Natural killer cell (primary cell): Measurements from ENCODE around the gene MAST4. TPM values are rescaled to one million over a fixed set of nuclear protein-coding genes. Genes with fewer than 3 reads are reported as not detected.

ENCODE experiments used
- ATAC-seq, 3 donors: fragments of 150-1000 bp in 2 of 3; fragments of 200-7000 bp in 1 of 3; cut with Tn5 transposase; 1 replicate in 1 of 3; 2 replicates in 2 of 3; pipeline ENCODE4 v1.10.0; 2021; ENCODE audit warnings: mild to moderate bottlenecking in 2 of 3, moderate library complexity in 2 of 3
- DNase-seq, 2 donors: peaks; one replicate each; pipeline versions ENCODE4 v3.0.0 to v3.0.0-alpha.2; 2013 to 2021; ENCODE audit warnings: mixed read lengths in 1 of 2
- H3K27ac ChIP-seq: one replicate; pipeline ENCODE4 v1.5.1; 2013; ENCODE audit warnings: mild to moderate bottlenecking, low read length
- H3K27me3 ChIP-seq: one replicate; pipeline ENCODE4 v1.6.1; 2013; ENCODE audit warnings: low read length; ENCODE audit not compliant: control insufficient read depth, insufficient read depth
- H3K36me3 ChIP-seq: one replicate; pipeline ENCODE4 v1.6.1; 2013; ENCODE audit warnings: low read length; ENCODE audit not compliant: control insufficient read depth, insufficient read depth
- H3K4me1 ChIP-seq: one replicate; pipeline ENCODE4 v1.6.1; 2013; ENCODE audit warnings: low read length; ENCODE audit not compliant: control insufficient read depth, insufficient read depth
- H3K4me3 ChIP-seq: one replicate; pipeline ENCODE4 v1.5.1; 2013; ENCODE audit warnings: low read length
- H3K9me3 ChIP-seq: one replicate; pipeline ENCODE4 v1.6.1; 2013; ENCODE audit warnings: low read length; ENCODE audit not compliant: control insufficient read depth, insufficient read depth
- H3K27ac Mint-ChIP-seq, 2 donors: one replicate each; pipeline ENCODE4 v1.8.0; 2022; ENCODE audit warnings: mild to moderate bottlenecking in 2 of 2, mixed read lengths in 2 of 2, moderate library complexity in 1 of 2
- H3K27me3 Mint-ChIP-seq, 2 donors: one replicate each; pipeline ENCODE4 v1.8.0; 2022; ENCODE audit warnings: low read depth in 2 of 2, mixed read lengths in 2 of 2
- H3K36me3 Mint-ChIP-seq: one replicate; pipeline ENCODE4 v1.8.0; 2022; ENCODE audit warnings: mixed read lengths
- H3K4me1 Mint-ChIP-seq, 2 donors: one replicate each; pipeline ENCODE4 v1.8.0; 2022; ENCODE audit warnings: mixed read lengths in 2 of 2
- H3K4me3 Mint-ChIP-seq: one replicate; pipeline ENCODE4 v1.8.0; 2022; ENCODE audit warnings: mild to moderate bottlenecking, moderate library complexity, mixed read lengths
- H3K9me3 Mint-ChIP-seq, 2 donors: one replicate each; pipeline ENCODE4 v1.8.0; 2022; ENCODE audit warnings: mixed read lengths in 2 of 2
- WGBS: methylation state at CpG from one replicate; pipeline ENCODE4 v1.1.7; 2013; ENCODE audit warnings: missing lambda C conversion rate; ENCODE audit not compliant: insufficient coverage; 5-methylcytosine and 5-hydroxymethylcytosine counted together
- intact Hi-C: fragments of 100-400 bp; cut with micrococcal nuclease; formaldehyde crosslinking; loops from one replicate; pipeline ENCODE4 v1.14.2; 2022
- total RNA-seq, 4 donors: library from RNA; stranded (reverse); fragments of 120-200 nt in 1 of 4; gene quantifications; one replicate each; pipeline versions ENCODE4 v1.2.3 to v1.2.4, GENCODE V29; 2013 to 2022
- TF ChIP-seq, protein P1 (sequence below): fragments of 200-600 bp; IDR thresholded peaks from one replicate; pipeline ENCODE4 v1.8.0; 2022; ENCODE audit warnings: antibody characterized with exemption

MAST4 gene
- total RNA-seq, 3 donors from 2014 or later (not counting 1 experiment from before 2014, with no cell fraction given): 6.5 to 14.1 (median 12.7) TPM

DNA sequence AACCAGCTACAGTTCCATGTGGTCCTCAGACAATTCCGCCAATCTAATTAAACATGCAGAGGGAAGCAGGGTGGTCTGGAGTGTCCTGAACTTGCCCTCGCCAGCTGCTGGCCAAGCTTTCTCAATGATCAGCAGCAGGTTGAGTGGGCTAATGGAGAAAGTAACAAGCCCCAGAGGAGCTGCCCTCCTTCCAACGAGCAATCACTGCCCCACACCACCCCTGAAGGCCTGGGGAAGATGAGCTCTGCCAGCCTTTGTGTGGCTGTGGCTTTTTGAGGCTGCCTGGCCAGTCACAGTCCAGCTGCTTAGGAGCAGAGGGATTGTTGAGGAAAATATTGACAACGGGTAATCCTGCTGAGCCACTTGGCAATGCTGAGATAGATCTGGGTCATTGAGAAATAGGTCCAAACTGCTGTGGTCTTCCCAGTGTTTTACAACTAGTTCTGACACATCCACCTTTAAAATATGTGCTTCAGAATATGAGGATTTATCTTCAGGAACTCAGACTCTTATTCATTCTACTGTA, 493.1 kb downstream of the MAST4 start:
- no peaks in the 10 kb centered on the region for H3K36me3 Mint-ChIP-seq
- TF ChIP-seq, protein P1, sequence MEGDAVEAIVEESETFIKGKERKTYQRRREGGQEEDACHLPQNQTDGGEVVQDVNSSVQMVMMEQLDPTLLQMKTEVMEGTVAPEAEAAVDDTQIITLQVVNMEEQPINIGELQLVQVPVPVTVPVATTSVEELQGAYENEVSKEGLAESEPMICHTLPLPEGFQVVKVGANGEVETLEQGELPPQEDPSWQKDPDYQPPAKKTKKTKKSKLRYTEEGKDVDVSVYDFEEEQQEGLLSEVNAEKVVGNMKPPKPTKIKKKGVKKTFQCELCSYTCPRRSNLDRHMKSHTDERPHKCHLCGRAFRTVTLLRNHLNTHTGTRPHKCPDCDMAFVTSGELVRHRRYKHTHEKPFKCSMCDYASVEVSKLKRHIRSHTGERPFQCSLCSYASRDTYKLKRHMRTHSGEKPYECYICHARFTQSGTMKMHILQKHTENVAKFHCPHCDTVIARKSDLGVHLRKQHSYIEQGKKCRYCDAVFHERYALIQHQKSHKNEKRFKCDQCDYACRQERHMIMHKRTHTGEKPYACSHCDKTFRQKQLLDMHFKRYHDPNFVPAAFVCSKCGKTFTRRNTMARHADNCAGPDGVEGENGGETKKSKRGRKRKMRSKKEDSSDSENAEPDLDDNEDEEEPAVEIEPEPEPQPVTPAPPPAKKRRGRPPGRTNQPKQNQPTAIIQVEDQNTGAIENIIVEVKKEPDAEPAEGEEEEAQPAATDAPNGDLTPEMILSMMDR: no peak
- no peak overlapping the region for H3K27ac Mint-ChIP-seq
- H3K4me3 Mint-ChIP-seq: no peak overlapping the region
- Histone ChIP-seq H3K4me1 (no peaks in the 10 kb centered on the region), H3K27me3 (no peaks in the 10 kb centered on the region), H3K9me3 (no peaks in the 10 kb centered on the region), H3K27ac (no peak overlapping the region), H3K4me3 (no peak overlapping the region), H3K36me3 (no peaks in the 10 kb centered on the region)
- DNase-seq (no peak), ATAC-seq (no peak)
- intact Hi-C loops: no loop called here
- H3K4me1 Mint-ChIP-seq: no peaks in the 10 kb centered on the region
- no peaks in the 10 kb centered on the region for H3K27me3 Mint-ChIP-seq
- 82% methylated on average over 3 of the region's 4 CpGs for WGBS
- no peaks in the 10 kb centered on the region for H3K9me3 Mint-ChIP-seq

DNA sequence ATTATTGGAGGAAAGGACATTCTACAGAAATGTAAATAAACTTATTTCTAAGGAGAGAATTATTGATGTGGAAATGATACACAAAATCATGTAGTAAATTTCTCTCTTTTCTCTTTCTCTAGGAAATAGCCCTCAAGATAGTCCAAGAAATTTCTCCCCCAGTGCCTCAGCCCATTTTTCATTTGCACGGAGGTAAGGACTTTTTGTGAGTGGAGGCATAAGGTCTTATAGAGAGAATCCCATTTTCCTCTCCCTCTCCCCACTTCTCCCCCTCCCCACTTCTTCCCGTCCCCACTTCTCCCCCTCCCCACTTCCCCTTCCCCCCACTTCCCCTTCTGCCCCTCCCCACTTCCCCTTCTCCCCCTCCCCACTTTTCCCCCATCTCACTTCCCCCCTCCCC, 493.8 kb downstream of the MAST4 start:
- H3K27ac Mint-ChIP-seq: no peak overlapping the region
- no peak overlapping the region for H3K4me3 ChIP-seq
- H3K27ac ChIP-seq: no peak overlapping the region
- no peak for DNase-seq
- H3K9me3 Mint-ChIP-seq: no peaks in the 10 kb centered on the region
- no CpG with 5 or more reads among the region's 2 CpGs for WGBS
- no peaks in the 10 kb centered on the region for H3K4me1 Mint-ChIP-seq
- intact Hi-C loops: no loop called here
- H3K9me3 ChIP-seq: no peaks in the 10 kb centered on the region
- H3K36me3 ChIP-seq: no peaks in the 10 kb centered on the region
- no peak overlapping the region for H3K4me3 Mint-ChIP-seq
- no peaks in the 10 kb centered on the region for H3K27me3 ChIP-seq
- no peaks in the 10 kb centered on the region for H3K4me1 ChIP-seq
- H3K27me3 Mint-ChIP-seq: no peaks in the 10 kb centered on the region
- TF ChIP-seq, protein P1: no peak
- ATAC-seq: no peak
- no peaks in the 10 kb centered on the region for H3K36me3 Mint-ChIP-seq

DNA sequence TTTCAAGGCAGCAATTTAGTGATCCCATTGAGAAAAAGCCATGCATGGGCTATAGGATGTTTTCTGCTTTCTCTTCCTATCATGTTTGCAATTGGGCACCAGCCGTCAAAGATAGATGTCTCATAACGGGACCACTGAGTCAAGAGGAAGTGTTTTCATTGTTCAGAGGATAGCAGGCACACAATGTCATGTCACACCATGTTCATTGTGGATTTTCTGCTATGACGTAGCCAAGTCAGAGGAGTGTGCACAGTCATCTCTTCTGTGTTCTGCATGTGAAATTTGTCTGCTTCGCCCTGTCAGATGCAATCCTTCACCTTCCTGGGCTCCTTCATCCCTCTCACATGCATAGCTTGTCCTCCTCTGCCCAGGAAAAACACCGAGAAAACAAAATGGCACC, 494.4 kb downstream of the MAST4 start:
- Mint-ChIP-seq H3K27ac (no peak overlapping the region), H3K4me3 (no peak overlapping the region), H3K36me3 (no peaks in the 10 kb centered on the region), H3K4me1 (peaks cover 2 to 4% of the 10 kb centered on the region in 2 donors), H3K9me3 (no peaks in the 10 kb centered on the region), H3K27me3 (no peaks in the 10 kb centered on the region)
- H3K36me3 ChIP-seq: no peaks in the 10 kb centered on the region
- TF ChIP-seq, protein P1: no peak
- intact Hi-C loops: no loop called here
- H3K4me1 ChIP-seq: no peaks in the 10 kb centered on the region
- 92% methylated on average over 5 of the region's 5 CpGs for WGBS
- ATAC-seq: no peak
- no peak overlapping the region for H3K27ac ChIP-seq
- no peaks in the 10 kb centered on the region for H3K27me3 ChIP-seq
- no peak overlapping the region for H3K4me3 ChIP-seq
- no peak for DNase-seq
- no peaks in the 10 kb centered on the region for H3K9me3 ChIP-seq

DNA sequence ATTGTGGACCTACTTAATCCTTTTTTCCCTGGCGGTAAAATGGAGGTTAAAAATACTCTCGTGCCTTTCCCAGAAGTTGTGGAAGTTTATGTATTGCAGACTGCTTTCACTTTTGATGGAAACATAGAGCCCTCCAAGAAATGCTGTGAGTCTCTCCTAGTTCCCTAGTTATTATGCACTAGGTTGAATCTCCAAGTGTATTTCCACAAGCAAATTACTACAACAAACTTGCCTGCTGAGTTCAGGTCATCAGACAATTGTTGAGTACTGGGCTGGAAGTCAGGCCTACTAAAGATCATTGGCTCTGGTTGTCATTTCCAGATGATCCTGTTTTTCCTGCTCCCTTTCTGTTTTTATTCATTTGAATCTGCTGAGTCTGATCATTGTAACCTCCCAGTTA, 496.3 kb downstream of the MAST4 start:
- H3K4me1 ChIP-seq: no peaks in the 10 kb centered on the region
- TF ChIP-seq, protein P1: no peak

More for the DNA sequence above, 496.3 kb downstream of the MAST4 start:
- Mint-ChIP-seq H3K27me3 (no peaks in the 10 kb centered on the region), H3K36me3 (no peaks in the 10 kb centered on the region), H3K9me3 (no peaks in the 10 kb centered on the region), H3K27ac (no peak overlapping the region), H3K4me3 (no peak overlapping the region), H3K4me1 (peaks cover 6% of the 10 kb centered on the region in 2 donors)
- ATAC-seq: no peak
- no peak overlapping the region for H3K4me3 ChIP-seq
- intact Hi-C loops: no loop called here
- H3K27me3 ChIP-seq: no peaks in the 10 kb centered on the region
- no peaks in the 10 kb centered on the region for H3K9me3 ChIP-seq
- H3K27ac ChIP-seq: no peak overlapping the region
- no peaks in the 10 kb centered on the region for H3K36me3 ChIP-seq
- DNase-seq: no peak
- no CpG with 5 or more reads among the region's 2 CpGs for WGBS
